GM21381 (cell line): ENCODE results near the gene SAMD11.
"Not testable (repeated sequence)": the region's sequence is repeated elsewhere in the genome, so short reads cannot be mapped to it uniquely, and the experiment has no call there.

ENCODE experiments used
- ATAC-seq: cut with Tn5 transposase; IDR thresholded peaks from one replicate; pipeline ENCODE4 v1.9.1; 2021; ENCODE audit warnings: mild to moderate bottlenecking, moderate library complexity; ENCODE audit not compliant: unreplicated experiment

The SAMD11 gene

GRCh38 chr1:974293-974640 lies 50.5 kb downstream of the SAMD11 start:
- no peak for ATAC-seq

- no peak for ATAC-seq
Measured at GRCh38 chr1:974687-975328, 51.1 kb downstream of the SAMD11 start.

GRCh38 chr1:975365-975764 lies 51.6 kb downstream of the SAMD11 start:
- ATAC-seq: no peak

GRCh38 chr1:975896-976683 lies 52.4 kb downstream of the SAMD11 start:
- no peak for ATAC-seq

GRCh38 chr1:976791-977190 lies 53.1 kb downstream of the SAMD11 start:
- not testable (repeated sequence) for ATAC-seq

GRCh38 chr1:978069-978834 lies 54.5 kb downstream of the SAMD11 start:
- ATAC-seq: no peak

- ATAC-seq: no peak
Measured at GRCh38 chr1:978835-979743, 55.4 kb downstream of the SAMD11 start.

- no peak for ATAC-seq
Measured at GRCh38 chr1:979744-980072, 56.0 kb downstream of the SAMD11 start.

GRCh38 chr1:980137-980571 lies 56.4 kb downstream of the SAMD11 start:
- ATAC-seq: no peak

- no peak for ATAC-seq
Measured at GRCh38 chr1:980602-981395, 57.1 kb downstream of the SAMD11 start.

- no peak for ATAC-seq
Measured at GRCh38 chr1:981491-981954, 57.8 kb downstream of the SAMD11 start.

GRCh38 chr1:981955-982558 lies 58.3 kb downstream of the SAMD11 start, which contains the start of gene PERM1:
PERM1 (minus strand) TSS chr1:982093; CDS start chr1:981029, 1,064 bp downstream.
- no peak for ATAC-seq

GRCh38 chr1:982765-983436 lies 59.2 kb downstream of the SAMD11 start:
- no peak for ATAC-seq

- ATAC-seq: no peak
Measured at GRCh38 chr1:983798-984475, 60.2 kb downstream of the SAMD11 start.

- no peak for ATAC-seq
Measured at GRCh38 chr1:984476-984814, 60.7 kb downstream of the SAMD11 start.

- ATAC-seq: no peak
Measured at GRCh38 chr1:985126-985525, 61.4 kb downstream of the SAMD11 start.

GRCh38 chr1:988061-988460 lies 64.3 kb downstream of the SAMD11 start:
- not testable (repeated sequence) for ATAC-seq

GRCh38 chr1:991275-991674 lies 67.6 kb downstream of the SAMD11 start:
- not testable (repeated sequence) for ATAC-seq
